Suppressor macrophage treated with lipopolysaccharide for 4 hours (primary cell): ENCODE results near the gene PLEKHH1.

Experiments
- DNase-seq: peaks from one replicate; pipeline ENCODE4 v3.0.0-alpha.2; 2020

PLEKHH1 gene

GRCh38 chr14:67512463-67513310 lies 20.4 kb upstream of the PLEKHH1 start:
- DNase-seq, result peak; percentile 79

- DNase-seq, result no peak
Observed at GRCh38 chr14:67513631-67514108, 19.4 kb upstream of the PLEKHH1 start.

- DNase-seq, result no peak
Observed at GRCh38 chr14:67514203-67514607, 18.9 kb upstream of the PLEKHH1 start.

- DNase-seq, result peak; percentile 75
Observed at GRCh38 chr14:67514650-67515385, 18.3 kb upstream of the PLEKHH1 start.

- peak; percentile 33 for DNase-seq
Observed at GRCh38 chr14:67515386-67516079, 17.6 kb upstream of the PLEKHH1 start.

- peak; percentile 51 for DNase-seq
Observed at GRCh38 chr14:67516676-67517075, 16.4 kb upstream of the PLEKHH1 start.

- no peak for DNase-seq
Observed at GRCh38 chr14:67517083-67517482, 16.0 kb upstream of the PLEKHH1 start.

- no peak for DNase-seq
Observed at GRCh38 chr14:67519406-67519805, 13.7 kb upstream of the PLEKHH1 start.

GRCh38 chr14:67520482-67520881 lies 12.6 kb upstream of the PLEKHH1 start:
- no peak for DNase-seq

- no peak for DNase-seq
Observed at GRCh38 chr14:67522270-67522669, 10.8 kb upstream of the PLEKHH1 start.

- DNase-seq, result peak; percentile 17
Observed at GRCh38 chr14:67523764-67524633, 9.1 kb upstream of the PLEKHH1 start.

GRCh38 chr14:67524634-67524963 lies 8.5 kb upstream of the PLEKHH1 start:
- DNase-seq, result no peak

- DNase-seq, result no peak
Observed at GRCh38 chr14:67525389-67525788, 7.7 kb upstream of the PLEKHH1 start.

- DNase-seq, result no peak
Observed at GRCh38 chr14:67526181-67526580, 6.9 kb upstream of the PLEKHH1 start.

GRCh38 chr14:67526676-67527459 lies 6.2 kb upstream of the PLEKHH1 start:
- DNase-seq, result peak; percentile 56

- no peak for DNase-seq
Observed at GRCh38 chr14:67527756-67528155, 5.3 kb upstream of the PLEKHH1 start.

- DNase-seq, result no peak
Observed at GRCh38 chr14:67528276-67528675, 4.8 kb upstream of the PLEKHH1 start.

GRCh38 chr14:67529947-67530935 lies 2.8 kb upstream of the PLEKHH1 start:
- DNase-seq, result no peak

GRCh38 chr14:67532606-67532997 lies 488 bp upstream of the PLEKHH1 start:
- DNase-seq, result no peak

- no peak for DNase-seq
Observed at GRCh38 chr14:67533754-67534085, 630 bp downstream of the PLEKHH1 start.

GRCh38 chr14:67536087-67536486 lies 3.0 kb downstream of the PLEKHH1 start:
- DNase-seq, result no peak
